Neural progenitor cell (in vitro differentiated cells): ENCODE measurements around the gene DAZL. TPM values are rescaled to one million over a fixed set of nuclear protein-coding genes. Genes with fewer than 3 reads are reported as not detected.

Experiments
- DNase-seq: peaks from one replicate; pipeline ENCODE4 v3.0.0-alpha.2; 2016; ENCODE audit warnings: low spot score
- H2AFZ ChIP-seq: fragments of 200-600 bp; sonication (generic); replicated peaks from 2 replicates; pipeline ENCODE4 v1.6.1; 2016; ENCODE audit warnings: antibody characterized with exemption
- H3F3A ChIP-seq: fragments of 200-600 bp; sonication (generic); 2 replicates; pipeline ENCODE4 v1.6.1; 2016; ENCODE audit warnings: antibody characterized with exemption, low read depth
- H3K27ac ChIP-seq: fragments of 200-600 bp; sonication (generic); 2 replicates; pipeline ENCODE4 v1.5.1; 2016; ENCODE audit warnings: mild to moderate bottlenecking
- H3K27me3 ChIP-seq: fragments of 200-600 bp; sonication (generic); 2 replicates; pipeline ENCODE4 v1.6.1; 2016; ENCODE audit warnings: mild to moderate bottlenecking, moderate library complexity
- H3K36me3 ChIP-seq: fragments of 200-600 bp; sonication (generic); 2 replicates; pipeline ENCODE4 v1.5.1; 2016
- H3K4me1 ChIP-seq: fragments of 200-600 bp; sonication (generic); 2 replicates; pipeline ENCODE4 v1.6.1; 2016; ENCODE audit warnings: mixed run types
- H3K4me2 ChIP-seq: fragments of 200-600 bp; sonication (generic); 2 replicates; pipeline ENCODE4 v1.6.1; 2016
- H3K4me3 ChIP-seq: fragments of 200-600 bp; sonication (generic); 2 replicates; pipeline ENCODE4 v1.5.1; 2016
- H3K79me2 ChIP-seq: fragments of 200-600 bp; sonication (generic); 2 replicates; pipeline ENCODE4 v1.6.1; 2016; ENCODE audit warnings: low read depth
- H3K9ac ChIP-seq: fragments of 200-600 bp; sonication (generic); 2 replicates; pipeline ENCODE4 v1.6.1; 2016
- H3K9me3 ChIP-seq: fragments of 200-600 bp; sonication (generic); 2 replicates; pipeline ENCODE4 v1.5.1; 2016; ENCODE audit warnings: low read depth
- H4K20me1 ChIP-seq: fragments of 200-600 bp; sonication (generic); 2 replicates; pipeline ENCODE4 v1.6.1; 2016; ENCODE audit warnings: low read depth
- H3K27ac Mint-ChIP-seq: 3 replicates; pipeline ENCODE4 v1.8.0; 2021; ENCODE audit warnings: mixed read lengths
- H3K27me3 Mint-ChIP-seq: 2 replicates; pipeline ENCODE4 v1.8.0; 2022; ENCODE audit warnings: low read depth, mild to moderate bottlenecking, inconsistent platforms, moderate library complexity, mixed read lengths; ENCODE audit not compliant: insufficient read depth
- H3K36me3 Mint-ChIP-seq: 3 replicates; pipeline ENCODE4 v1.8.0; 2021; ENCODE audit warnings: mixed read lengths
- H3K4me1 Mint-ChIP-seq: 3 replicates; pipeline ENCODE4 v1.8.0; 2021; ENCODE audit warnings: mixed read lengths
- H3K4me3 Mint-ChIP-seq: 3 replicates; pipeline ENCODE4 v1.8.0; 2021; ENCODE audit warnings: mild to moderate bottlenecking, moderate library complexity, mixed read lengths
- H3K9me3 Mint-ChIP-seq: 3 replicates; pipeline ENCODE4 v1.8.0; 2020; ENCODE audit warnings: mixed read lengths
- CTCF ChIP-seq: fragments of 200-600 bp; sonication (generic); IDR thresholded peaks from 2 replicates; pipeline ENCODE4 v1.5.1; 2017; ENCODE audit warnings: antibody characterized with exemption, mild to moderate bottlenecking
- EZH2 ChIP-seq: fragments of 200-600 bp; sonication (generic); IDR thresholded peaks from 2 replicates; pipeline ENCODE4 v1.6.1; 2017; ENCODE audit warnings: antibody characterized with exemption, mild to moderate bottlenecking, moderate library complexity
- EZH2phosphoT487 ChIP-seq: fragments of 200-600 bp; sonication (generic); IDR thresholded peaks from 2 replicates; pipeline ENCODE4 v1.6.1; 2017; ENCODE audit warnings: antibody characterized with exemption
- total RNA-seq: library from RNA; depleted of rRNA; stranded (reverse); fragments of >200 nt; gene quantifications from 2 replicates; pipeline ENCODE4 v1.2.3, GENCODE V29; 2015; ENCODE audit warnings: low replicate concordance

Gene DAZL
- total RNA-seq, 1 donor from 2014 or later, result 4.7 TPM

GRCh38 chr3:16545413-16546185, 59.6 kb downstream of the DAZL start:
- Histone ChIP-seq H3K27ac (no peak overlapping the region), H3K9ac (no peak overlapping the region), H4K20me1 (no peaks in the 10 kb centered on the region), H3K9me3 (no peaks in the 10 kb centered on the region), H3K36me3 (no peaks in the 10 kb centered on the region), H2AFZ (peak overlapping the region; percentile 72), H3K4me1 (peaks cover 4% of the 10 kb centered on the region), H3K4me2 (no peak overlapping the region), H3K79me2 (no peaks in the 10 kb centered on the region), H3K27me3 (no peaks in the 10 kb centered on the region), H3F3A (no peaks in the 10 kb centered on the region), H3K4me3 (no peak overlapping the region)
- Mint-ChIP-seq H3K27me3 (no peaks in the 10 kb centered on the region), H3K27ac (peak overlapping the region; percentile 57), H3K4me1 (peaks cover 12% of the 10 kb centered on the region), H3K36me3 (no peaks in the 10 kb centered on the region), H3K4me3 (no peak overlapping the region), H3K9me3 (no peaks in the 10 kb centered on the region)
- TF ChIP-seq EZH2, result no peak
- no peak for TF ChIP-seq CTCF
- no peak for TF ChIP-seq EZH2phosphoT487
- no peak for DNase-seq

- Mint-ChIP-seq H3K4me1 (peaks cover 5% of the 10 kb centered on the region), H3K9me3 (no peaks in the 10 kb centered on the region), H3K4me3 (no peak overlapping the region), H3K27ac (no peak overlapping the region), H3K27me3 (peaks cover 6% of the 10 kb centered on the region), H3K36me3 (no peaks in the 10 kb centered on the region)
- H3K9ac ChIP-seq, result no peak overlapping the region
- peaks cover 4% of the 10 kb centered on the region for H3K4me1 ChIP-seq
- no peak overlapping the region for H2AFZ ChIP-seq
- no peak for DNase-seq
- no peaks in the 10 kb centered on the region for H3K9me3 ChIP-seq
- TF ChIP-seq CTCF (no peak), EZH2phosphoT487 (no peak), EZH2 (no peak)
- H3K4me2 ChIP-seq, result no peak overlapping the region
- H3K27me3 ChIP-seq, result no peaks in the 10 kb centered on the region
- H3K27ac ChIP-seq, result no peak overlapping the region
- no peaks in the 10 kb centered on the region for H4K20me1 ChIP-seq
- no peaks in the 10 kb centered on the region for H3K36me3 ChIP-seq
- H3K79me2 ChIP-seq, result no peaks in the 10 kb centered on the region
- H3K4me3 ChIP-seq, result no peak overlapping the region
- H3F3A ChIP-seq, result no peaks in the 10 kb centered on the region
Measured at GRCh38 chr3:16543242-16543864, 61.9 kb downstream of the DAZL start.

GRCh38 chr3:16538507-16538906, 66.7 kb downstream of the DAZL start:
- Histone ChIP-seq H3K9me3 (no peaks in the 10 kb centered on the region), H4K20me1 (no peaks in the 10 kb centered on the region), H3K4me3 (no peak overlapping the region), H3K9ac (no peak overlapping the region), H3F3A (peaks cover 33% of the 10 kb centered on the region), H2AFZ (peak overlapping the region; percentile 35), H3K27ac (no peak overlapping the region), H3K79me2 (no peaks in the 10 kb centered on the region), H3K4me2 (no peak overlapping the region), H3K27me3 (no peaks in the 10 kb centered on the region), H3K4me1 (peaks cover 13% of the 10 kb centered on the region), H3K36me3 (no peaks in the 10 kb centered on the region)
- Mint-ChIP-seq H3K4me3 (no peak overlapping the region), H3K27me3 (peaks cover 7% of the 10 kb centered on the region), H3K27ac (no peak overlapping the region), H3K9me3 (no peaks in the 10 kb centered on the region), H3K4me1 (peaks cover 23% of the 10 kb centered on the region), H3K36me3 (no peaks in the 10 kb centered on the region)
- no peak for DNase-seq
- TF ChIP-seq EZH2 (no peak), CTCF (no peak), EZH2phosphoT487 (no peak)
